Stomach smooth muscle (tissue), 2 donors: ENCODE data around the gene TBCA.

Source experiments
- H3K27ac ChIP-seq: one replicate; pipeline ENCODE4 v1.7.0; 2013; ENCODE audit warnings: mild to moderate bottlenecking, low read length, inconsistent platforms
- H3K27me3 ChIP-seq, 2 donors: one replicate each; pipeline ENCODE4 v1.7.0; 2013; ENCODE audit warnings: low read length in 2 of 2; ENCODE audit not compliant: insufficient read depth in 2 of 2, control insufficient read depth in 1 of 2
- H3K36me3 ChIP-seq, 2 donors: one replicate each; pipeline ENCODE4 v1.7.0; 2013; ENCODE audit warnings: low read length in 2 of 2; ENCODE audit not compliant: control insufficient read depth in 2 of 2, insufficient read depth in 2 of 2
- H3K4me1 ChIP-seq: one replicate; pipeline ENCODE4 v1.7.0; 2013; ENCODE audit warnings: low read length; ENCODE audit not compliant: control insufficient read depth, insufficient read depth
- H3K4me3 ChIP-seq, 2 donors: one replicate each; pipeline ENCODE4 v1.7.0; 2013; ENCODE audit warnings: low read length in 2 of 2
- H3K9ac ChIP-seq, 2 donors: one replicate each; pipeline ENCODE4 v1.7.0; 2013; ENCODE audit warnings: low read length in 2 of 2, mild to moderate bottlenecking in 1 of 2
- H3K9me3 ChIP-seq, 2 donors: one replicate each; pipeline ENCODE4 v1.7.0; 2013; ENCODE audit warnings: low read length in 2 of 2; ENCODE audit not compliant: control insufficient read depth in 2 of 2
- donor health status: healthy.
- donor health status: Pancreatic carcinoma.

Gene TBCA

GRCh38 chr5:77748160-77748559 is 28.0 kb downstream of the TBCA start:
- Histone ChIP-seq H3K27ac (no peak overlapping the region), H3K4me3 (no peak overlapping the region), H3K4me1 (no peaks in the 10 kb centered on the region), H3K9me3 (no peaks in the 10 kb centered on the region), H3K36me3 (no peaks in the 10 kb centered on the region), H3K27me3 (no peaks in the 10 kb centered on the region), H3K9ac (no peak overlapping the region)

DNA sequence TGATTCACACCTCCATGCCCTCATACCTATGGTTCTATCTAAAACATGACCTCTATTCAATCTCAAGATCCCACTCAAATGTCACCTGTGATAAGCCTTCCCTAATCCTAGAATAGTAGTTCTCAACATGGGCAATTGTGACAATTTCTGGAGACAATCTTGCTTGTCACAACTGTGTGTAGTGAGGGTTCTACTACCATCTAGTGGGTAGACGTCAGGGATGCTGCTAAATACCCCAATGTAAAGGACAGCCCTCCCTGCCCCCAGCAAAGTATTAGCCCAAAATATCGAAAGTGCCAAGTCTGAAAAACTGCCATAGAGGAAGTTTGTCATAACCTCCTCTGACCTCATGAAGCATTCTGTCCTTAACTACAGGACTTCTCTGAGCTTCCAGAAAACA is 32.0 kb downstream of the TBCA start:
- H3K27ac ChIP-seq = no peak overlapping the region

DNA sequence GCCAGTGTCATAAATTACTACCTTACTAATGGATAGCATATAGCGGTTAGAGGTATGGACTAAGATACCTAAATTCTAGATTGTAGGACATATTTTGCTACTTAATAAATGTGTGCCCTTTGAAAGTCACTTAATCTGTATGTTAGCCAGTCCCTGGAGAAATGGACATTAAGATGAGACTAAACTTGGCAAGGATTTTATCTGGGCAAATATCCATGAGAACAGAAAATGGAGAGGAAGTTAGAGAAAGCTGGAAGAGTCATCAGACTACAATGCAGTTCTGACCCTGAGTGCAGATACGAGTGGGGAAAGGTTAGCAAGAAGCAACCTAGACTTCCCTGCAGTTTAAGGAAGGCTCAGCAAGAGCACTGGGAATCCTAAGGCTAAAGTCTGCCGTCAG is 33.0 kb downstream of the TBCA start:
- Histone ChIP-seq H3K27ac (no peak overlapping the region), H3K9ac (no peak overlapping the region), H3K4me1 (no peaks in the 10 kb centered on the region), H3K4me3 (no peak overlapping the region), H3K9me3 (no peaks in the 10 kb centered on the region), H3K36me3 (no peaks in the 10 kb centered on the region), H3K27me3 (no peaks in the 10 kb centered on the region)

More for the DNA sequence above, 32.0 kb downstream of the TBCA start:
- Histone ChIP-seq H3K9ac (no peak overlapping the region), H3K4me3 (no peak overlapping the region), H3K36me3 (no peaks in the 10 kb centered on the region), H3K9me3 (no peaks in the 10 kb centered on the region), H3K27me3 (no peaks in the 10 kb centered on the region), H3K4me1 (no peaks in the 10 kb centered on the region)

DNA sequence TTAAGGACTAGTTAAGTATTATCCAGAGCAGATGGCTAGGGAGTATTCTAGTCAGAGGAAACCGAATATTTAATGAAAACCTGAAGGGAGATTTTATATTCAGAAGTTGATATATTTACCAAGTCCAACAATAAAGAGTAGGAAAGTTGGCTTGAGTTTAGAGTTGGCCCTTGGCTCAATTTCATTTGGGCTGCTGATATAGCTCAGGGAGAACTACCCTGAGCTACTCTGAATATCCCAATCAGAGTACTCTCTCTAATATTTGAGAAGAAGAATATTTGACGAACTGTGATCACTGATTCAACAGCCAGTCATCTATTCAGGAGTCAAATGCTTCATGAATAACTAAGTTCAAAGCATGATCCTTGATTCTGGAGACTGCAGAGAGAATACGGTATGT is 34.5 kb downstream of the TBCA start:
- Histone ChIP-seq H3K9me3 (no peaks in the 10 kb centered on the region), H3K4me1 (no peaks in the 10 kb centered on the region), H3K27me3 (no peaks in the 10 kb centered on the region), H3K9ac (no peak overlapping the region), H3K4me3 (no peak overlapping the region), H3K27ac (no peak overlapping the region), H3K36me3 (no peaks in the 10 kb centered on the region)

DNA sequence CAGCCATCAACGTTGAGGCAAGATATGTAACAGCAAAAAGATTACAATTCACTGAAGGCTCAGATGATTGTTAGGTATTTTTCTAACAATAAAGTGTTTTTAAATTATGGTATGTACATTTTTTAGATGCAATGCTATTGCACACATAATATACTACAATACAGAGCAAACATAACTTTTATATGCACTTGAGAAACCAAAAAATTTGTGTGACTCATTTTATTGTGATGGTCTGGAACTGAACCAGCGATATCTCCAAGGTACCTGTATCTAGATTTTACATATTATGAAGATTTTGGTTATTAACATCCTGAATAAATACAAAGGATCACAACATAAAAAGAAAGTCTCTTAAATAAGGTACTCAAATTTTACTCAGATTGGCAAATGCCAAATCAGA is 41.3 kb downstream of the TBCA start:
- Histone ChIP-seq H3K9ac (no peak overlapping the region), H3K4me3 (no peak overlapping the region), H3K27me3 (no peaks in the 10 kb centered on the region), H3K27ac (no peak overlapping the region), H3K36me3 (no peaks in the 10 kb centered on the region), H3K4me1 (no peaks in the 10 kb centered on the region), H3K9me3 (peaks cover 0 to 5% of the 10 kb centered on the region in 2 donors)

GRCh38 chr5:77733130-77733529 is 43.0 kb downstream of the TBCA start:
- peaks cover 0 to 5% of the 10 kb centered on the region in 2 donors for H3K9me3 ChIP-seq
- H3K4me3 ChIP-seq = no peak overlapping the region
- H3K4me1 ChIP-seq = no peaks in the 10 kb centered on the region
- H3K36me3 ChIP-seq = no peaks in the 10 kb centered on the region
- H3K9ac ChIP-seq = no peak overlapping the region
- H3K27ac ChIP-seq = no peak overlapping the region
- no peaks in the 10 kb centered on the region for H3K27me3 ChIP-seq

- no peak overlapping the region for H3K27ac ChIP-seq
- H3K9ac ChIP-seq = no peak overlapping the region
Measured at GRCh38 chr5:77727190-77727589, 48.9 kb downstream of the TBCA start.

DNA sequence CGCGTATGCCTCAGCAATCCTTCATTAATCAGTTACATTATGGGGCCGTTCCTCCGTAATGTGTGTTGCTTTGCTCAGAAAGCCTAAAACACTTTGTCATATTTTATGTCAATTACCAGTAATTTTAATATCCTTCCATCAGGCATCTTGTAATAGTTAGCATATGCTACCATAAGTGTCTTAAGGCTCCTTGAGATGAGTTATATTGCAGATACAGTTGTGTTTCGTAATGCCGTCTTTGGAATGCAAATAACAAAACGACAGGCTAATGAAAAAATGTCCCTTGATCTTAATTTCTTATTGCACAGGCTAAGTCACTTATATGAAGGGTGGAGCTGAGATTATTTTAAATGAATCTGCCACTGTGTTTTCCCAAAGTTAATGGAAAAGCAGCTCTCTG is 50.5 kb downstream of the TBCA start:
- H3K4me3 ChIP-seq = no peak overlapping the region
- H3K36me3 ChIP-seq = no peaks in the 10 kb centered on the region
- no peak overlapping the region for H3K27ac ChIP-seq
- H3K9me3 ChIP-seq = no peaks in the 10 kb centered on the region
- no peaks in the 10 kb centered on the region for H3K4me1 ChIP-seq
- H3K9ac ChIP-seq = no peak overlapping the region
- no peaks in the 10 kb centered on the region for H3K27me3 ChIP-seq

More at GRCh38 chr5:77727190-77727589, 48.9 kb downstream of the TBCA start:
- Histone ChIP-seq H3K9me3 (no peaks in the 10 kb centered on the region), H3K4me3 (no peak overlapping the region), H3K4me1 (no peaks in the 10 kb centered on the region), H3K36me3 (no peaks in the 10 kb centered on the region), H3K27me3 (no peaks in the 10 kb centered on the region)

GRCh38 chr5:77724934-77725333 is 51.2 kb downstream of the TBCA start:
- Histone ChIP-seq H3K4me3 (no peak overlapping the region), H3K36me3 (no peaks in the 10 kb centered on the region), H3K4me1 (no peaks in the 10 kb centered on the region), H3K9ac (no peak overlapping the region), H3K9me3 (no peaks in the 10 kb centered on the region), H3K27me3 (no peaks in the 10 kb centered on the region), H3K27ac (no peak overlapping the region)

DNA sequence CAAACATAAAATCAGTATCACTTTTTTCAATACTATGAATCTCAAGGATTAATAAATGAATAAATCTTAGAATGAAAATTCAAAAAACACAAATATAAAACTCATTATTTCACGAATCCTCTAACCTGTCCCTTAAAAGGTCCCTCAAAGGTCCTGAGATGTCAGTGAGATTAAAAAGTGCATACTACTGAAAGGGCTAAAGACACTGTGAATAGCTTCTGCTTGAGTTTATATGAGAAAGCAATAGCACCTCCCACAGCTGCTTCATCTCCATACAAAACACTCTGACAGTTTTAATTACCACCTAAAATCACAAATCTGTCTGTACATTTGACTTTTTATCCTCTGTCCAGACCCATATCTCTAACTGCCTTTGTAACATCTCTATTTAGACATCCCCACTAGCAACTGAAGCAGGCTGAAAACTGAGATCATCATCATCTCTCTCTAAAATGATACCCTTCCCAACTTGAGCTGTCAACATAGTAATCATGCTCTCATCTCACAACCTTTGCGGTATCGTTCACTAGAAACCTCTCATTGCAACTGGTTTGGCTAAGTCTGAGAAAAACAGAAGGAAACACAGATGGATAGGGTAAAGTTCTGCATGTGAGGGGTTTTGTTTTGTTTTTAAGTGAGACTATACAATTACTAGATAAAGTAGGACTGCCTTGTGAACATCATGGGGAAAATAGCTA is 56.3 kb downstream of the TBCA start:
- H3K4me1 ChIP-seq = no peaks in the 10 kb centered on the region
- no peak overlapping the region for H3K9ac ChIP-seq
- H3K27ac ChIP-seq = no peak overlapping the region
- H3K27me3 ChIP-seq = no peaks in the 10 kb centered on the region
- H3K9me3 ChIP-seq = no peaks in the 10 kb centered on the region
- no peaks in the 10 kb centered on the region for H3K36me3 ChIP-seq
- no peak overlapping the region for H3K4me3 ChIP-seq

DNA sequence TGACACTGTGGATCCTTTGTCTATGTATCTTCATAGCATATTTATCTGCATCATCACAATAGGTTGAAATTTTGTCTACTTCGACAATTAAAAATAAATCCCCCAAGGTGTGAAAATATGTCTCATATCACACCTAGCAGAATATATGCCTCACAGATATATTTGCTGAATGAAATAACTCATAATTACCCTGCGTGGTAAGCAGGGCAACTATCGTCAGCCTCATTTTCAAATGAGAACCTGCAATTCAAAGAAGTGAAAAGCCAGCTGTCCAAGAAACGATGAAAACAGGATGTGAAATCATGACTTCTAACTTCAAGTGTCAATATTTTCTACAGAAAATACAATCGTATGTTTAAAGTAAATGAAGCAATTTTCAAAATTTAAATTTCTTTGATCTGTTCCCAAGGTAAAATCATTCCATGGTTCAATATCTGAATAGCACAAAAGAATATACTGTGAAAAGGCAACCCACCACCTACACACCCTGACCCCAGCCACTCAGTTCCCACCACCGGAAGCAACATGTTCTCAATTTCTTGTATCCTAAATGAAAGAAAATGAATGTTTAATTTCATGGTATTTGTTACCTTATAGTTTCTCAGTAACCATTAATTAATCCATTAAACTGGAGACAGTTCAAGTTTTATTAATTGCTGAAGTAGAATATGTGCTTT is 57.1 kb downstream of the TBCA start:
- no peaks in the 10 kb centered on the region for H3K36me3 ChIP-seq
- no peaks in the 10 kb centered on the region for H3K27me3 ChIP-seq
- H3K27ac ChIP-seq = no peak overlapping the region
- no peaks in the 10 kb centered on the region for H3K4me1 ChIP-seq
- no peak overlapping the region for H3K4me3 ChIP-seq
- no peaks in the 10 kb centered on the region for H3K9me3 ChIP-seq
- H3K9ac ChIP-seq = no peak overlapping the region
